ENCODE results near the gene ATP2A1. TPM values are rescaled to one million over a fixed set of nuclear protein-coding genes. Genes with fewer than 3 reads are reported as not detected.

The ATP2A1 gene
- total RNA-seq, 1 donor from 2014 or later = 4.5 TPM

- no peak overlapping the region for H3K27ac Mint-ChIP-seq (ENCODE audit: unreplicated experiment)
Observed at GRCh38 chr16:28930652-28931051, 52.4 kb downstream of the ATP2A1 start.

DNA sequence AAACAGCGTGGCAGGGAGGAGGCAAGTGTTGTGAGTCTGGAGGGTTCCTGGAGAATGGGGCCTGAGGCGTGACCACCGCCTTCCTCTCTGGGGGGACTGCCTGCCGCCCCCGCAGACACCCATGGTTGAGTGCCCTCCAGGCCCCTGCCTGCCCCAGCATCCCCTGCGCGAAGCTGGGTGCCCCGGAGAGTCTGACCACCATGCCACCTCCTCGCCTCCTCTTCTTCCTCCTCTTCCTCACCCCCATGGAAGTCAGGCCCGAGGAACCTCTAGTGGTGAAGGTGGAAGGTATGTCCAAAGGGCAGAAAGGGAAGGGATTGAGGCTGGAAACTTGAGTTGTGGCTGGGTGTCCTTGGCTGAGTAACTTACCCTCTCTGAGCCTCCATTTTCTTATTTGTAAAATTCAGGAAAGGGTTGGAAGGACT, 53.5 kb downstream of the ATP2A1 start, which contains the start of gene CD19:
CD19 (plus strand) TSS at position 171 of the 425 bp plus-strand sequence; CDS start at position 201, 30 bp downstream.
- H3K36me3 Mint-ChIP-seq (ENCODE audit: unreplicated experiment) = no peaks in the 10 kb centered on the region
- TF ChIP-seq, protein P1, sequence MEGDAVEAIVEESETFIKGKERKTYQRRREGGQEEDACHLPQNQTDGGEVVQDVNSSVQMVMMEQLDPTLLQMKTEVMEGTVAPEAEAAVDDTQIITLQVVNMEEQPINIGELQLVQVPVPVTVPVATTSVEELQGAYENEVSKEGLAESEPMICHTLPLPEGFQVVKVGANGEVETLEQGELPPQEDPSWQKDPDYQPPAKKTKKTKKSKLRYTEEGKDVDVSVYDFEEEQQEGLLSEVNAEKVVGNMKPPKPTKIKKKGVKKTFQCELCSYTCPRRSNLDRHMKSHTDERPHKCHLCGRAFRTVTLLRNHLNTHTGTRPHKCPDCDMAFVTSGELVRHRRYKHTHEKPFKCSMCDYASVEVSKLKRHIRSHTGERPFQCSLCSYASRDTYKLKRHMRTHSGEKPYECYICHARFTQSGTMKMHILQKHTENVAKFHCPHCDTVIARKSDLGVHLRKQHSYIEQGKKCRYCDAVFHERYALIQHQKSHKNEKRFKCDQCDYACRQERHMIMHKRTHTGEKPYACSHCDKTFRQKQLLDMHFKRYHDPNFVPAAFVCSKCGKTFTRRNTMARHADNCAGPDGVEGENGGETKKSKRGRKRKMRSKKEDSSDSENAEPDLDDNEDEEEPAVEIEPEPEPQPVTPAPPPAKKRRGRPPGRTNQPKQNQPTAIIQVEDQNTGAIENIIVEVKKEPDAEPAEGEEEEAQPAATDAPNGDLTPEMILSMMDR (IDR thresholded peaks at IDR 0.05; ENCODE audit: partially characterized antibody, unreplicated experiment) = no peak
- H3K4me3 Mint-ChIP-seq (ENCODE audit: unreplicated experiment) = peak within 1 kb of the TSS; percentile 39
- no peak for DNase-seq
- H3K4me1 Mint-ChIP-seq (ENCODE audit: low read depth, unreplicated experiment) = peaks cover 9% of the 10 kb centered on the region
- peak within 1 kb of the TSS; percentile 38 for H3K27ac Mint-ChIP-seq (ENCODE audit: unreplicated experiment)
- H3K9me3 Mint-ChIP-seq (ENCODE audit: unreplicated experiment) = peaks cover 3% of the 10 kb centered on the region
- H3K27me3 Mint-ChIP-seq (ENCODE audit: unreplicated experiment) = peaks cover 5% of the 10 kb centered on the region

More at GRCh38 chr16:28930652-28931051, 52.4 kb downstream of the ATP2A1 start:
- Mint-ChIP-seq H3K27me3 (ENCODE audit: unreplicated experiment) (peaks cover 9% of the 10 kb centered on the region), H3K4me1 (ENCODE audit: low read depth, unreplicated experiment) (peaks cover 10% of the 10 kb centered on the region), H3K36me3 (ENCODE audit: unreplicated experiment) (no peaks in the 10 kb centered on the region), H3K9me3 (ENCODE audit: unreplicated experiment) (peaks cover 6% of the 10 kb centered on the region), H3K4me3 (ENCODE audit: unreplicated experiment) (no peak overlapping the region)
- no peak for DNase-seq
- TF ChIP-seq, protein P1 (IDR thresholded peaks at IDR 0.05; ENCODE audit: partially characterized antibody, unreplicated experiment) = no peak

DNA sequence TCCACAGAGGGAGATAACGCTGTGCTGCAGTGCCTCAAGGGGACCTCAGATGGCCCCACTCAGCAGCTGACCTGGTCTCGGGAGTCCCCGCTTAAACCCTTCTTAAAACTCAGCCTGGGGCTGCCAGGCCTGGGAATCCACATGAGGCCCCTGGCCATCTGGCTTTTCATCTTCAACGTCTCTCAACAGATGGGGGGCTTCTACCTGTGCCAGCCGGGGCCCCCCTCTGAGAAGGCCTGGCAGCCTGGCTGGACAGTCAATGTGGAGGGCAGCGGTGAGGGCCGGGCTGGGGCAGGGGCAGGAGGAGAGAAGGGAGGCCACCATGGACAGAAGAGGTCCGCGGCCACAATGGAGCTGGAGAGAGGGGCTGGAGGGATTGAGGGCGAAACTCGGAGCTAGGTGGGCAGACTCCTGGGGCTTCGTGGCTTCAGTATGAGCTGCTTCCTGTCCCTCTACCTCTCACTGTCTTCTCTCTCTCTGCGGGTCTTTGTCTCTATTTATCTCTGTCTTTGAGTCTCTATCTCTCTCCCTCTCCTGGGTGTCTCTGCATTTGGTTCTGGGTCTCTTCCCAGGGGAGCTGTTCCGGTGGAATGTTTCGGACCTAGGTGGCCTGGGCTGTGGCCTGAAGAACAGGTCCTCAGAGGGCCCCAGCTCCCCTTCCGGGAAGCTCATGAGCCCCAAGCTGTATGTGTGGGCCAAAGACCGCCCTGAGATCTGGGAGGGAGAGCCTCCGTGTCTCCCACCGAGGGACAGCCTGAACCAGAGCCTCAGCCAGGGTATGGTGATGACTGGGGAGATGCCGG, 54.3 kb downstream of the ATP2A1 start:
- H3K27me3 Mint-ChIP-seq (ENCODE audit: unreplicated experiment) = peaks cover 5% of the 10 kb centered on the region
- H3K36me3 Mint-ChIP-seq (ENCODE audit: unreplicated experiment) = no peaks in the 10 kb centered on the region
- peaks cover 3% of the 10 kb centered on the region for H3K9me3 Mint-ChIP-seq (ENCODE audit: unreplicated experiment)
- peak overlapping the region; percentile 38 for H3K27ac Mint-ChIP-seq (ENCODE audit: unreplicated experiment)
- TF ChIP-seq, protein P1 (IDR thresholded peaks at IDR 0.05; ENCODE audit: partially characterized antibody, unreplicated experiment) = no peak
- no peak for DNase-seq
- peak overlapping the region; percentile 39 for H3K4me3 Mint-ChIP-seq (ENCODE audit: unreplicated experiment)
- H3K4me1 Mint-ChIP-seq (ENCODE audit: low read depth, unreplicated experiment) = peaks cover 9% of the 10 kb centered on the region

DNA sequence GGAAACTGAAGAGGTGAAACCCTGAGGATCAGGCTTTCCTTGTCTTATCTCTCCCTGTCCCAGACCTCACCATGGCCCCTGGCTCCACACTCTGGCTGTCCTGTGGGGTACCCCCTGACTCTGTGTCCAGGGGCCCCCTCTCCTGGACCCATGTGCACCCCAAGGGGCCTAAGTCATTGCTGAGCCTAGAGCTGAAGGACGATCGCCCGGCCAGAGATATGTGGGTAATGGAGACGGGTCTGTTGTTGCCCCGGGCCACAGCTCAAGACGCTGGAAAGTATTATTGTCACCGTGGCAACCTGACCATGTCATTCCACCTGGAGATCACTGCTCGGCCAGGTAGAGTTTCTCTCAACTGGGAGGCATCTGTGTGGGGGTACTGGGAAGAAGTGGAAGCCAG, 54.9 kb downstream of the ATP2A1 start:
- Mint-ChIP-seq H3K4me1 (ENCODE audit: low read depth, unreplicated experiment) (peaks cover 9% of the 10 kb centered on the region), H3K4me3 (ENCODE audit: unreplicated experiment) (no peak overlapping the region), H3K36me3 (ENCODE audit: unreplicated experiment) (no peaks in the 10 kb centered on the region), H3K9me3 (ENCODE audit: unreplicated experiment) (peaks cover 3% of the 10 kb centered on the region), H3K27me3 (ENCODE audit: unreplicated experiment) (peaks cover 5% of the 10 kb centered on the region), H3K27ac (ENCODE audit: unreplicated experiment) (no peak overlapping the region)
- DNase-seq = no peak
- TF ChIP-seq, protein P1 (IDR thresholded peaks at IDR 0.05; ENCODE audit: partially characterized antibody, unreplicated experiment) = no peak

- Mint-ChIP-seq H3K27me3 (ENCODE audit: unreplicated experiment) (peaks cover 7% of the 10 kb centered on the region), H3K27ac (ENCODE audit: unreplicated experiment) (no peak overlapping the region), H3K4me3 (ENCODE audit: unreplicated experiment) (no peak overlapping the region), H3K4me1 (ENCODE audit: low read depth, unreplicated experiment) (peaks cover 9% of the 10 kb centered on the region), H3K36me3 (ENCODE audit: unreplicated experiment) (no peaks in the 10 kb centered on the region), H3K9me3 (ENCODE audit: unreplicated experiment) (peaks cover 3% of the 10 kb centered on the region)
- no peak for DNase-seq
- TF ChIP-seq, protein P1 (IDR thresholded peaks at IDR 0.05; ENCODE audit: partially characterized antibody, unreplicated experiment) = no peak
Observed at GRCh38 chr16:28935346-28935745, 57.1 kb downstream of the ATP2A1 start.

Data from glutamatergic neuron (in vitro differentiated cells).